ENCODE measurements around the gene GNPTG.

DNA sequence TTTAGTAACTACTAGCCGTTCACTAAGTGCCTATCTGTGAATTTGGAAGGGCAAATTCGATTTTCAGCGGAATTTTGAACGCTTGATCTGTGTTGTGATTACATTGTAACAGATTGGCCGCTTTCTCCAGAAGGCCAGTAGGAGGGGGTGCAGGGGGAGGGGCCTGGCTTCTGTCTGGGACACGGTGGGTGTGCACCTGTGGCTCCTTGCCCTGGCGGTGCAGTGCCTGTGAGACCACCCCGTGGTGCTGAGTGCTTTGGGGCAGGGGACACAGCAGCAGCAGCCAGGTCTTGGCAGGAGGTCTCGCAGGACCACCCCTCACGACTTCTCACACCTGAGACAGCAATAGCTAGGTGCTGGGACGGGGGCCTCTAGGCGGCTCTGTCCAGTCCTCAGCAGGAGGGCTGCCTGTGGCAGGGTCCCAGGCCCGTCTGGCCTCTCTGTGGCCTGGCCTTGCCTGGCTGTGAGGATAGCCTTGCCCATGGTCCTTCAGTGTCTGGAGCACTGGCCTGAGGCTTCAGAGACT, 40.5 kb upstream of the GNPTG start:
- TF ChIP-seq, protein P1, sequence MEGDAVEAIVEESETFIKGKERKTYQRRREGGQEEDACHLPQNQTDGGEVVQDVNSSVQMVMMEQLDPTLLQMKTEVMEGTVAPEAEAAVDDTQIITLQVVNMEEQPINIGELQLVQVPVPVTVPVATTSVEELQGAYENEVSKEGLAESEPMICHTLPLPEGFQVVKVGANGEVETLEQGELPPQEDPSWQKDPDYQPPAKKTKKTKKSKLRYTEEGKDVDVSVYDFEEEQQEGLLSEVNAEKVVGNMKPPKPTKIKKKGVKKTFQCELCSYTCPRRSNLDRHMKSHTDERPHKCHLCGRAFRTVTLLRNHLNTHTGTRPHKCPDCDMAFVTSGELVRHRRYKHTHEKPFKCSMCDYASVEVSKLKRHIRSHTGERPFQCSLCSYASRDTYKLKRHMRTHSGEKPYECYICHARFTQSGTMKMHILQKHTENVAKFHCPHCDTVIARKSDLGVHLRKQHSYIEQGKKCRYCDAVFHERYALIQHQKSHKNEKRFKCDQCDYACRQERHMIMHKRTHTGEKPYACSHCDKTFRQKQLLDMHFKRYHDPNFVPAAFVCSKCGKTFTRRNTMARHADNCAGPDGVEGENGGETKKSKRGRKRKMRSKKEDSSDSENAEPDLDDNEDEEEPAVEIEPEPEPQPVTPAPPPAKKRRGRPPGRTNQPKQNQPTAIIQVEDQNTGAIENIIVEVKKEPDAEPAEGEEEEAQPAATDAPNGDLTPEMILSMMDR (IDR thresholded peaks at IDR 0.05), result no peak
- TF ChIP-seq ZFX (IDR thresholded peaks at IDR 0.05; ENCODE audit: borderline replicate concordance), result no peak
